Mammary epithelial cell (primary cell): ENCODE measurements around the gene FOXR1.

Experiments
- CTCF ChIP-seq, 2 donors: IDR thresholded peaks in 1 of 2; conservative IDR thresholded peaks in 1 of 2; 2 replicates each; pipeline ENCODE4 v1.5.1; 2011 to 2012; ENCODE audit warnings: inconsistent platforms in 2 of 2, low read length in 2 of 2, mild to moderate bottlenecking in 2 of 2, control low read depth in 1 of 2, low read depth in 1 of 2; ENCODE audit not compliant: insufficient read depth in 1 of 2; ENCODE audit errors: extremely low read depth in 1 of 2
- EZH2 ChIP-seq: IDR thresholded peaks from 2 replicates; pipeline ENCODE4 v1.6.1; 2012; ENCODE audit warnings: low read length, inconsistent platforms, borderline replicate concordance

- TF ChIP-seq CTCF (conservative IDR thresholded peaks at IDR 0.05 in 1 of 2, IDR thresholded peaks at IDR 0.05 in 1 of 2; ENCODE audit: extremely low read depth in 1 of 2, insufficient read depth in 1 of 2, low read depth in 1 of 2, low read length in 2 of 2) = peak; percentile 16 to 22
- TF ChIP-seq EZH2 = no peak
These were observed 25.5 kb downstream of the FOXR1 start for GRCh38 chr11:118996926-118997626.
